Body of pancreas (tissue), 4 donors: ENCODE results near the gene PIP5K1B. TPM values are rescaled to one million over a fixed set of nuclear protein-coding genes. Genes with fewer than 3 reads are reported as not detected.
"Not testable (repeated sequence)": the region's sequence is repeated elsewhere in the genome, so short reads cannot be mapped to it uniquely, and the experiment has no call there.

Source experiments
- ATAC-seq: fragments of 150-250 bp; one replicate; pipeline ENCODE4 v1.9.1; 2016
- DNase-seq, 4 donors: peaks; one replicate each; pipeline ENCODE4 v3.0.0-alpha.2; 2019
- H3K27ac ChIP-seq, 4 donors: fragments of 200-600 bp; sonication (generic); 1 replicate in 3 of 4; 2 replicates in 1 of 4; pipeline versions ENCODE4 v1.5.1 to v1.6.1; 2016 to 2019; ENCODE audit warnings: mild to moderate bottlenecking in 1 of 4, mixed read lengths in 1 of 4, moderate library complexity in 1 of 4
- H3K27me3 ChIP-seq, 2 donors: fragments of 200-600 bp; sonication (generic); one replicate each; pipeline ENCODE4 v1.6.0; 2016; ENCODE audit warnings: mild to moderate bottlenecking in 1 of 2
- H3K36me3 ChIP-seq, 2 donors: fragments of 200-600 bp; sonication (generic); replicated peaks in 1 of 2; 2 replicates each; pipeline ENCODE4 v1.5.1; 2016; ENCODE audit warnings: low read depth in 2 of 2; ENCODE audit not compliant: insufficient read depth in 1 of 2
- H3K4me1 ChIP-seq: fragments of 200-600 bp; sonication (generic); one replicate; pipeline ENCODE4 v1.6.0; 2016
- H3K4me3 ChIP-seq, 2 donors: fragments of 200-600 bp; sonication (generic); 1 replicate in 1 of 2; 2 replicates in 1 of 2; pipeline ENCODE4 v1.5.1; 2016 to 2019
- H3K9me3 ChIP-seq, 3 donors: fragments of 200-600 bp; sonication (generic); 1 replicate in 2 of 3; 2 replicates in 1 of 3; pipeline ENCODE4 v1.5.1; 2016
- POLR2A ChIP-seq, 3 donors: fragments of 450-650 bp; IDR thresholded peaks; one replicate each; pipeline ENCODE4 v1.6.1; 2016; ENCODE audit warnings: antibody characterized with exemption in 3 of 3, mild to moderate bottlenecking in 2 of 3
- WGBS, 2 donors: methylation state at CpG; one replicate each; pipeline ENCODE4 v1.1.5; 2017; 5-methylcytosine and 5-hydroxymethylcytosine counted together
- intact Hi-C: fragments of 100-400 bp; cut with DNase I; formaldehyde crosslinking; loops from one replicate; pipeline ENCODE4 v1.15.1; 2023
- total RNA-seq, 2 donors: library from RNA; depleted of rRNA; stranded (reverse); fragments of >200 nt; gene quantifications; one replicate each; pipeline ENCODE4 v1.1.0, GENCODE V29; 2016
- TF ChIP-seq, protein P1 (sequence below), 7 experiments: fragments of 450-650 bp in 4 of 7; fragments of 200-600 bp in 3 of 7; sonication (generic) in 3 of 7; IDR thresholded peaks; one replicate each; pipeline ENCODE4 v1.5.1; 2016 to 2019; ENCODE audit warnings: antibody characterized with exemption in 7 of 7

The PIP5K1B gene
- total RNA-seq, 2 donors from 2014 or later = 3.6 to 7.8 TPM

DNA sequence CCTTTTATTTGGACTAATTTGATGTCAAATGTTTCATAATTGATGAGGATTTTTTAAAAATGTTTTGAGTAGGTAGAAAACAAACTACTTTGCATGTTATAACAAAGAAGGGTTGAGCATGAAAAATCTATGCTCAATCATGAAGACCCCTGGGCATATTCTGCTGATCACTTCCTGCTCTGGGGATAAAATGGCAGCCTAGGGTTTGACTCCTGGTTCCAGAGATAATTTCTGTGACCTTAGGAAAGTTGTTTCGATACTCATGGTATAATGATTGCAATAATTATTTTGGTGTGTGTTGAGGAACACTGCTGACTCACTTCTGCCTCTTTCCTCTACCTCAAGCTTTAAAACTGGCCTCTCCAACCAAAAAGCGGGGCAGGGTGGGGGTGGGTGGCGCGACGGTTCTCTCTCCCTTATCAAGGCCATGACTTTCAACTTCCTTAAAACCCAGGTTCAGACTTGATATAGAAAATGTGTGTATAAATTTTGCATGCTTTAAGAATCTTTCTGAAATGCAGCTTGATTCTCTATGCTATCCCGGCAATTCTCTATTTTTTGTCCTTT lies 6.0 kb upstream of the PIP5K1B start:
- intact Hi-C loops = no loop called here
- Histone ChIP-seq H3K4me1 (peaks cover 3% of the 10 kb centered on the region), H3K4me3 (no peak overlapping the region), H3K27ac (no peak overlapping the region), H3K36me3 (no peaks in the 10 kb centered on the region), H3K9me3 (no peaks in the 10 kb centered on the region), H3K27me3 (no peaks in the 10 kb centered on the region)
- DNase-seq = no peak
- 71 to 81% methylated on average over 6 of the region's 6 CpGs for WGBS, 2 donors
- TF ChIP-seq, protein P1, sequence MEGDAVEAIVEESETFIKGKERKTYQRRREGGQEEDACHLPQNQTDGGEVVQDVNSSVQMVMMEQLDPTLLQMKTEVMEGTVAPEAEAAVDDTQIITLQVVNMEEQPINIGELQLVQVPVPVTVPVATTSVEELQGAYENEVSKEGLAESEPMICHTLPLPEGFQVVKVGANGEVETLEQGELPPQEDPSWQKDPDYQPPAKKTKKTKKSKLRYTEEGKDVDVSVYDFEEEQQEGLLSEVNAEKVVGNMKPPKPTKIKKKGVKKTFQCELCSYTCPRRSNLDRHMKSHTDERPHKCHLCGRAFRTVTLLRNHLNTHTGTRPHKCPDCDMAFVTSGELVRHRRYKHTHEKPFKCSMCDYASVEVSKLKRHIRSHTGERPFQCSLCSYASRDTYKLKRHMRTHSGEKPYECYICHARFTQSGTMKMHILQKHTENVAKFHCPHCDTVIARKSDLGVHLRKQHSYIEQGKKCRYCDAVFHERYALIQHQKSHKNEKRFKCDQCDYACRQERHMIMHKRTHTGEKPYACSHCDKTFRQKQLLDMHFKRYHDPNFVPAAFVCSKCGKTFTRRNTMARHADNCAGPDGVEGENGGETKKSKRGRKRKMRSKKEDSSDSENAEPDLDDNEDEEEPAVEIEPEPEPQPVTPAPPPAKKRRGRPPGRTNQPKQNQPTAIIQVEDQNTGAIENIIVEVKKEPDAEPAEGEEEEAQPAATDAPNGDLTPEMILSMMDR (IDR thresholded peaks at IDR 0.05) = no peak
- no peak for TF ChIP-seq POLR2A (IDR thresholded peaks at IDR 0.05)
- no peak for ATAC-seq

DNA sequence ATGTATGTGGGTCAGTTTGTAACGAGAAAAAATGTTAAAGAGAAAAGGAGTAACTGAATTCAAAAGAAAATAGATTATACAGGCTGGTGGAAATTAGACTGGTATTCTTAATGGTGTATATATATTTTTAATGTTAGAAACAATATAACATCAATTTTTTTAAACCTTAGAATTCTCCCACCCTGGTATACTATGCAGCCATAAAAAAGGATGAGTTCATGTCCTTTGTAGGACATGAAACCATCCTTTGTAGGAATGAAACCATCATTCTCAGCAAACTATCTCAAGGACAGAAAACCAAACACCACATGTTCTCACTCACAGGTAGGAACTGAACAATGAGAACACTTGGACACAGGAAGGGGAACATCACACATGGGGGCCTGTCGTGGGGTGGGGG lies 5.4 kb upstream of the PIP5K1B start:
- H3K36me3 ChIP-seq, H3K27me3 ChIP-seq, intact Hi-C loops, H3K4me1 ChIP-seq, DNase-seq, H3K9me3 ChIP-seq, H3K4me3 ChIP-seq, H3K27ac ChIP-seq, ATAC-seq: not testable (repeated sequence)
- WGBS, 2 donors = 55 to 74% methylated on average over 2 of the region's 2 CpGs

DNA sequence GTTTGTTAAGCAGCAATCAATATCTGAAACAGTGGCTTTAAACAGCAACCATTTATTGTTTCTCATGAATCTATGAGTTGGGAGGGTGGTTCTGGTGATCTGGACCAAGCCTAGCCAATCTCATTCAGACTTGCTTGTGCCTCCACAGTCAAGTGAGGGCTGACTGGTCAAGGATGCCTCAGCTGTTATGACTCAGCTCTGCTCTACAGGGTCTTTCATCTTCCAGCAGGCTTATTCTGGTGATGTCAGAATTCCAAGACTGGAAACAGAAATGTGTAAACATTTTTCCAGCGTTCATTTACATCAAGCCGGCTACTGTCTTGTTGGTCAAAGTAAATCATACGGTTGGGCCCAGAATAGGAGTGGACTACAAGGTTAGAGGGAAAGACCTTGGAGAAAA lies 2.5 kb upstream of the PIP5K1B start:
- DNase-seq = no peak
- intact Hi-C loops = no loop called here
- 82 to 87% methylated on average over 3 of the region's 3 CpGs for WGBS, 2 donors

DNA sequence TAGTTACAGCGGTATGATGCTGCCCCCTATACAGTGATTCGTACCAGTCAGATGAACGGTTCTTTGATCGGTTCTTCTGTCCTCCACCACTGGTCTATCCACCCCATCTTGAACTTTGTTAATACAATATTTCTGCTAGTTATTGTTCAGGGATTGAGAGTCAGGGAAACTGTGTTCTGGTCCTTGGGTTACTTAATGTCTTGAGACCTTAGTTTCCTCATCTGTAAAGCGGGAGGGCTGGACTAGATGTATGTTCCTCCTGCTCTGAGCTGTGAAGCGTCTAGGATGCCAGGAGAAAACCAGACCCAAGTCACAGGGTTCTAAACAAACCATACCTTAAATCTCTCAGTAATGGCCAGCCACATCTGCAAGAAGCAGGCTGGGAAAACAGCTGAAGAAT lies 1.4 kb upstream of the PIP5K1B start:
- intact Hi-C loops = no loop called here
- Histone ChIP-seq H3K4me3 (no peak overlapping the region), H3K4me1 (peaks cover 24% of the 10 kb centered on the region), H3K27me3 (no peaks in the 10 kb centered on the region), H3K9me3 (no peaks in the 10 kb centered on the region), H3K27ac (no peak overlapping the region), H3K36me3 (no peaks in the 10 kb centered on the region)
- ATAC-seq (no peak), DNase-seq (no peak)
- WGBS, 2 donors = 75 to 91% methylated on average over 6 of the region's 6 CpGs
- no peak for TF ChIP-seq POLR2A (IDR thresholded peaks at IDR 0.05)

More for the DNA sequence above, 2.5 kb upstream of the PIP5K1B start:
- H3K4me3 ChIP-seq = no peak overlapping the region
- ATAC-seq = no peak
- H3K27ac ChIP-seq = no peak overlapping the region
- no peaks in the 10 kb centered on the region for H3K36me3 ChIP-seq
- H3K4me1 ChIP-seq = peaks cover 19% of the 10 kb centered on the region
- no peaks in the 10 kb centered on the region for H3K27me3 ChIP-seq
- TF ChIP-seq, protein P1 (IDR thresholded peaks at IDR 0.05) = no peak
- TF ChIP-seq POLR2A (IDR thresholded peaks at IDR 0.05) = no peak
- no peaks in the 10 kb centered on the region for H3K9me3 ChIP-seq

DNA sequence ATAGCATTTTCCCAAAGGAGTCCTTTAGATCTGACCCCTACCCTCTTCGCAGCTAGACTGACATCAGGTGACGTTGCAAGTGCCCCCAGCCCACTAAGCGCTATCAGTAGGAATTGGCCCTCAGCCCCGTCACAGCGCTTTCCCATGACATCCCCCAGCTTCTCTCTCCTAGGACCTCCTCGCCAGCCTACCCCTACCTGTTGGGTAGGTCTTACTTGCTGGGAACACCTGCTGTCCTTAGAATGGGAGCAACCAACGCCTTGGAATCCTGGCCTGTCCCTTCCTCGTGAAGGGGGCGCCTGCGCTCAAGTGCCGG lies 584 bp upstream of the PIP5K1B start:
- intact Hi-C loops = no loop called here
- Histone ChIP-seq H3K4me1 (peaks cover 24% of the 10 kb centered on the region), H3K9me3 (no peaks in the 10 kb centered on the region), H3K4me3 (peak overlapping the region; percentile 25 to 78), H3K36me3 (no peaks in the 10 kb centered on the region), H3K27me3 (no peaks in the 10 kb centered on the region), H3K27ac (peak overlapping the region; percentile 81 to 94 (median 84))
- DNase-seq = no peak
- ATAC-seq = no peak
- WGBS, 2 donors = 1 to 5% methylated on average over 4 to 11 of the region's 11 CpGs
- no peak for TF ChIP-seq POLR2A (IDR thresholded peaks at IDR 0.05)
- TF ChIP-seq, protein P1 (IDR thresholded peaks at IDR 0.05) = no peak
